Sigmoid colon (tissue), 7 donors: Measurements from ENCODE around the gene CD200R1. TPM values are rescaled to one million over a fixed set of nuclear protein-coding genes. Genes with fewer than 3 reads are reported as not detected.

Experiments
- DNase-seq: peaks from one replicate; pipeline ENCODE4 v3.0.0-alpha.2; 2019
- H3K27ac ChIP-seq, 4 donors: fragments of 200-600 bp; sonication (generic); one replicate each; pipeline ENCODE4 v1.5.1; 2016 to 2019; ENCODE audit warnings: mild to moderate bottlenecking in 1 of 4
- H3K27me3 ChIP-seq, 3 donors: fragments of 200-600 bp; sonication (generic); one replicate each; pipeline ENCODE4 v1.5.1; 2019; ENCODE audit warnings: mild to moderate bottlenecking in 1 of 3
- H3K36me3 ChIP-seq, 4 donors: fragments of 200-600 bp; sonication (generic); one replicate each; pipeline ENCODE4 v1.5.1; 2016 to 2019
- H3K4me1 ChIP-seq, 4 donors: fragments of 200-600 bp; sonication (generic); one replicate each; pipeline ENCODE4 v1.5.1; 2017 to 2019
- H3K4me3 ChIP-seq, 4 donors: fragments of 200-600 bp; sonication (generic); one replicate each; pipeline ENCODE4 v1.5.1; 2017 to 2019; ENCODE audit warnings: mild to moderate bottlenecking in 2 of 4, moderate library complexity in 1 of 4
- H3K9me3 ChIP-seq, 4 donors: fragments of 200-600 bp in 3 of 4; sonication (generic) in 3 of 4; one replicate each; pipeline versions ENCODE4 v1.5.1 to v1.6.1; 2013 to 2019
- EP300 ChIP-seq, 4 donors: sonication (generic); formaldehyde crosslinking; IDR thresholded peaks; one replicate each; pipeline ENCODE4 v1.6.1; 2017; ENCODE audit warnings: antibody characterized with exemption in 4 of 4
- POLR2A ChIP-seq, 2 donors: fragments of 450-650 bp; IDR thresholded peaks; one replicate each; pipeline ENCODE4 v1.6.1; 2016; ENCODE audit warnings: antibody characterized with exemption in 2 of 2, mild to moderate bottlenecking in 2 of 2, moderate library complexity in 2 of 2
- POLR2AphosphoS5 ChIP-seq, 4 donors: sonication (generic); formaldehyde crosslinking; IDR thresholded peaks; one replicate each; pipeline ENCODE4 v1.6.1; 2017; ENCODE audit warnings: antibody characterized with exemption in 4 of 4
- WGBS, 2 donors: extraction: QIAGEN DNeasy Blood & Tissue Kit; methylation state at CpG; one replicate each; pipeline ENCODE4 v1.1.7; 2013; 5-methylcytosine and 5-hydroxymethylcytosine counted together
- intact Hi-C: fragments of 100-400 bp; cut with DNase I; formaldehyde crosslinking; loops from one replicate; pipeline ENCODE4 v1.15.1; 2023
- polyA plus RNA-seq, 3 donors: library from polyadenylated mRNA; stranded (reverse); fragments of 200-250 nt; gene quantifications; one replicate each; pipeline ENCODE4 v1.2.3, GENCODE V29; 2013
- total RNA-seq, 4 donors: library from RNA; depleted of rRNA; stranded (reverse); fragments of >200 nt; gene quantifications; one replicate each; pipeline ENCODE4 v1.1.0, GENCODE V29; 2016
- TF ChIP-seq, protein P1 (sequence below), 4 experiments: fragments of 450-650 bp in 3 of 4; fragments of 200-600 bp in 1 of 4; IDR thresholded peaks; one replicate each; pipeline ENCODE4 v1.5.1; 2016 to 2019; ENCODE audit warnings: antibody characterized with exemption in 4 of 4, mild to moderate bottlenecking in 3 of 4, moderate library complexity in 2 of 4
- donor health status: healthy with polysubstance abuse.
- donor health status: Bipolar disorder and iron deficiency.
- donor health status: healthy.

The CD200R1 gene
- total and polyA plus RNA-seq, 7 donors: 0.60 to 5.0 (median 1.1) TPM; not detected in 1

DNA sequence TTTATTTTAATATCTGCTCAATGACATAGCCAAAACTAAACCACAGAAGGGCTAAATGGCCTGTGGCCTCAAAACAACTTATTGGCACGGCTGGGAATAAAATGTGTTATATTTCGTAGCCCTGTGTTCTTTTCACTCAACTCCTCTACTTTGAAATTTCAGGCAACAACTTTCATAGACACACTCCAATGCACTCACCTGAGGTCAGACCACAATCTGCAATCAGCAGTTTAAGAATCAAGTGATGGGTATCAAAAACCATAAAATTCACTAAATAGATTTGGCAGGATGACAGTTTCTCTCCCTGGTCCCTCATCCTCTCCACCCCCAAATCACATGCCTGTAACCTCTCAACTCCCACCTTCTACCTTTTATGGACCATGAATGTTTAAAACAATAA lies 2.0 kb upstream of the CD200R1 start:
- 73 to 83% methylated on average over 2 of the region's 2 CpGs for WGBS, 2 donors
- no peaks in the 10 kb centered on the region for H3K4me1 ChIP-seq
- TF ChIP-seq EP300 (IDR thresholded peaks at IDR 0.05) (no peak), POLR2AphosphoS5 (IDR thresholded peaks at IDR 0.05) (no peak), POLR2A (IDR thresholded peaks at IDR 0.05) (no peak)
- TF ChIP-seq, protein P1, sequence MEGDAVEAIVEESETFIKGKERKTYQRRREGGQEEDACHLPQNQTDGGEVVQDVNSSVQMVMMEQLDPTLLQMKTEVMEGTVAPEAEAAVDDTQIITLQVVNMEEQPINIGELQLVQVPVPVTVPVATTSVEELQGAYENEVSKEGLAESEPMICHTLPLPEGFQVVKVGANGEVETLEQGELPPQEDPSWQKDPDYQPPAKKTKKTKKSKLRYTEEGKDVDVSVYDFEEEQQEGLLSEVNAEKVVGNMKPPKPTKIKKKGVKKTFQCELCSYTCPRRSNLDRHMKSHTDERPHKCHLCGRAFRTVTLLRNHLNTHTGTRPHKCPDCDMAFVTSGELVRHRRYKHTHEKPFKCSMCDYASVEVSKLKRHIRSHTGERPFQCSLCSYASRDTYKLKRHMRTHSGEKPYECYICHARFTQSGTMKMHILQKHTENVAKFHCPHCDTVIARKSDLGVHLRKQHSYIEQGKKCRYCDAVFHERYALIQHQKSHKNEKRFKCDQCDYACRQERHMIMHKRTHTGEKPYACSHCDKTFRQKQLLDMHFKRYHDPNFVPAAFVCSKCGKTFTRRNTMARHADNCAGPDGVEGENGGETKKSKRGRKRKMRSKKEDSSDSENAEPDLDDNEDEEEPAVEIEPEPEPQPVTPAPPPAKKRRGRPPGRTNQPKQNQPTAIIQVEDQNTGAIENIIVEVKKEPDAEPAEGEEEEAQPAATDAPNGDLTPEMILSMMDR (IDR thresholded peaks at IDR 0.05): no peak
- H3K27ac ChIP-seq: no peak overlapping the region
- no peaks in the 10 kb centered on the region for H3K36me3 ChIP-seq
- intact Hi-C loops: loop anchor here (5.0 kb wide), 1 partner anchor 240 kb away; no protein-coding TSS in a partner anchor
- H3K27me3 ChIP-seq: no peaks in the 10 kb centered on the region
- no peak for DNase-seq
- no peaks in the 10 kb centered on the region for H3K9me3 ChIP-seq
- H3K4me3 ChIP-seq: no peak overlapping the region

DNA sequence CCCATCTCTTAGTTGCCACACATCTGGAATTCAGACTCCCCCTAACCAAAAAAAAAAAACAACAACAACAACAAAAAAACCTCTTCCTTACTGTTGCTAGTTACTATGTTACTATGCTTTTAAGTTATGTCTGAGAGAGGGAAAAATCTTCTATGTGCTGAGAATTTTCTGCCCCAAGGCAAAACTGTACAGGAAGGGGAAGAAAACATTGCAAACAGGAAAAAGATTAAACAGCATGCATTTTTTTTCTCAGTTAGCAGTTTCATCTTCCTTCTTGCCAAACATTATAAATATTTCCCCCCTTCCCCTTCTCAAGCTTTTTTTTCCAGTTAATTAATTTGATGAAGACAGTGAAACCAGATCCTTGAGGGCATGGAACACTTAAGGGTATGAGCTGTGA lies 1.1 kb upstream of the CD200R1 start:
- no peaks in the 10 kb centered on the region for H3K4me1 ChIP-seq
- no peaks in the 10 kb centered on the region for H3K9me3 ChIP-seq
- H3K4me3 ChIP-seq: no peak overlapping the region
- TF ChIP-seq POLR2AphosphoS5 (IDR thresholded peaks at IDR 0.05) (no peak), EP300 (IDR thresholded peaks at IDR 0.05) (no peak), POLR2A (IDR thresholded peaks at IDR 0.05) (no peak)
- TF ChIP-seq, protein P1 (IDR thresholded peaks at IDR 0.05): no peak
- intact Hi-C loops: loop anchor here (5.0 kb wide), 1 partner anchor 239 kb away; no protein-coding TSS in a partner anchor
- H3K27ac ChIP-seq: no peak overlapping the region
- no peaks in the 10 kb centered on the region for H3K36me3 ChIP-seq
- no peak for DNase-seq
- H3K27me3 ChIP-seq: no peaks in the 10 kb centered on the region

DNA sequence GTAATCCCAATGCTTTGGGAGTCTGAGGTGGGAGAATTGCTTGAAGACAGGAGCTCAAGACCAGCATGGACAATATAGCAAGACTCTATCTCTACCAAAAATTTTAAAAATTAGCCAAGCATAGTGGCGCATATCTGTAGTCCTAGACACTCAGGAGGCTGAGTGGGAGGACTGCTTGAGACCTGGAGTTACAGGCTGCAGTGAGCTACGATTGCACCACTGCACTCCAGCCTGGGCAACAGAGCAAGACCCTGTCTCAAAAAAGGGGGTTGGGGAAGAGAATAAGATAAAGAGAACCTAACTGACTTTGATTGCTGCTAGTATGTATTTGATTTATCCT lies 755 bp downstream of the CD200R1 start:
- no peak overlapping the region for H3K27ac ChIP-seq

DNA sequence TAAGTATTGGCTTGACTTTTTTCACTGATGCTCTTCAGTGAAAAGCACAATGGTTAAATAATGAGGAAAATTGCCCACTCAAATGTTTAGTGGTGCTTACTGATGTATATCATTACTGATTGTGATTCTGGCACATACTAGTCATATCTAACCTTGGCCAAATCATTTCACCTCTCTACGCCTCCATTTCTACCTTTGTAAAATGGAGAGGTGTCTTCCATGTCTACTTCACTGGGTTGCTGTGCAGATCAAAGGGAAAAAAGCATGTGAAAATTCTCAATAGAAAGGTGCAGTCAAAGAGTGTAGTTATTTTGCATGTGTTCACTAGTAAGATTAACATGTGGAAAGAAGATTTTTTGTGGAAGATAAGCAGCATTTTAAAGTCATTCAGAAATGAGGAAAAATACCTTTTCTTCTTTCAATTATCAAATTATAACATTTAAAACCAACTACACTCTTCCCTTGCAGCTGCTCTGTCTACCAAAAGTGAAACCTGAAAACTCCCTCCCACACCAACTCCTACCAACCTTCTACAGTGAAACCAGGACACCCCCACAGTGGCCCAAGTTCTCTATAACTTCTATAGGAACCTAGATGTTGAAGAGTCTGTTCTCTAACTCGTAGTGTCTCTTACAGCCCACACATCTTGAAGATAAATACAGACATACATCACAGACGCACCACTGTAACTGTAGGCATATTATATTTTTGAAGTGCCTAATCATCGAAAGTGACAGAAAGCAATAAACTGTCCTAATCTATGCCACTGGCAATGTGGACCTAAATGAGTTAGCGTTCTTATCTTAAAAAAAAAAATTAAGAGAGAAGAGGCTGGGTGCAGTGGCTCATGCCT lies 1.4 kb downstream of the CD200R1 start:
- H3K4me3 ChIP-seq: peak overlapping the region in 1 of 4 donors; percentile 20
- H3K9me3 ChIP-seq: no peaks in the 10 kb centered on the region
- intact Hi-C loops: no loop called here
- TF ChIP-seq EP300 (IDR thresholded peaks at IDR 0.05): no peak
- TF ChIP-seq POLR2A (IDR thresholded peaks at IDR 0.05): no peak
- TF ChIP-seq POLR2AphosphoS5 (IDR thresholded peaks at IDR 0.05): no peak
- TF ChIP-seq, protein P1 (IDR thresholded peaks at IDR 0.05): no peak
- no peaks in the 10 kb centered on the region for H3K4me1 ChIP-seq
- no peak overlapping the region for H3K27ac ChIP-seq
- no peak for DNase-seq
- 59 to 66% methylated on average over 5 of the region's 5 CpGs for WGBS, 2 donors
- no peaks in the 10 kb centered on the region for H3K36me3 ChIP-seq
- H3K27me3 ChIP-seq: no peaks in the 10 kb centered on the region

More for the DNA sequence above, 755 bp downstream of the CD200R1 start:
- no peaks in the 10 kb centered on the region for H3K9me3 ChIP-seq
- intact Hi-C loops: no loop called here
- no peaks in the 10 kb centered on the region for H3K4me1 ChIP-seq
- H3K4me3 ChIP-seq: peak overlapping the region in 1 of 4 donors; percentile 20
- DNase-seq: no peak
- no peaks in the 10 kb centered on the region for H3K36me3 ChIP-seq
- TF ChIP-seq EP300 (IDR thresholded peaks at IDR 0.05) (no peak), POLR2A (IDR thresholded peaks at IDR 0.05) (no peak), POLR2AphosphoS5 (IDR thresholded peaks at IDR 0.05) (no peak)
- TF ChIP-seq, protein P1 (IDR thresholded peaks at IDR 0.05): no peak
- H3K27me3 ChIP-seq: no peaks in the 10 kb centered on the region
- 58 to 81% methylated on average over 2 of the region's 2 CpGs for WGBS, 2 donors
